ENCODE results near the gene MLXIPL. TPM values are rescaled to one million over a fixed set of nuclear protein-coding genes. Genes with fewer than 3 reads are reported as not detected.
"Not testable (repeated sequence)": the region's sequence is repeated elsewhere in the genome, so short reads cannot be mapped to it uniquely, and the experiment has no call there.

Gene MLXIPL
- polyA plus RNA-seq, 5 donors: 1.6 to 6.0 (median 2.4) TPM

DNA sequence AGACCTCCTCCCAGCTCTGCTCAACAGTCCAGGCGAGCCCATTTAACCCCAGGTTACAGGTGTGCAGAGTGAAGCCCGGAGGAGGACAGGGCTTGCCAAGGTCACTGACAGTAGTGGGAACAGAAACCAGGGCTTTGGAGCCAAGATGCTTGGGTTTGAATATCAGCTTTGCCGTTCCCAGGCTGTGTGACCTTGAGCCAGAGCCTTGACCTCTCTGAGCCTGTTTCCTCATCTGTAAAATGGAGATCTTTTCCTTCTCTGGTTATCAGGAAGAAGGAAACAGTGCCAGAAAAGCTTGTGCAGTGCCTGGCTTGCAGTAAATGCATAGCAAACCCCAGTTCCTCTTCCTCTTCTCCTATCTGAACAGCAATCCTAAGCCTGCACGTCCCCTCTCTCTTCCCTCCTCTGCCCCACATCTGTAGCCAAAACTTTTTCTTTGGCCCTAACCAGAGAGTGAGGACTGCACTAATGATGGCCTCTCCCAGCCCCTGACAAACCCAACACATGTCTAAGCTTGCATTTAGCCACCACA is 21.4 kb upstream of the MLXIPL start:
- no peak for DNase-seq

DNA sequence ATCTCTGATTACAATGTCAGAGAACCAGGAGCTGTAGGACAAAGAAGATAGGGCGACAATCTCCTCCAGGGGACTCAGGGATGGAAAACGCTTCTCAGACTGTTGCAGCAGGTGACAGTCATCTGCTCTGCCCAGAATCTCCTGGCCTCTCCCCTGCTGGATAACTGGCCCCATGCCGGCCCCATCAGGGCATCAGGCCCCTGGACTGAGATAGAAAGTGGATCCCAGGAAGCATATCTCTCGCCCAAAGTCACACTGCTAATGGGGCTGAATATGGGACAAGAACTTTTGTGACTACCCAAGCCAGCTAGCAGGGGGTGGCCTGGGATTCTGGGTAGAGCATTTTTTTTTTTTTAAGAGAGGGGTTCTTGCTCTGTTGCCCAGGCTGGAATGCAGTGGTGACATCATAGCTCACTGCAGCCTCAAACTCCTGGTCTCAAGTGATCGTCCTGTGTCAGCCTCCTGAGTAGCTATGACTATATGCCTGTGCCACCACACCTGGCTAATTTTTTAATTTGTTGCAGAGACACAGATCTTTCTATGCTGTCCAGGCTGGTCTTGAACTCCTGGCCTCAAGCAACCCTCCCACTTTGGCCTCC is 20.5 kb upstream of the MLXIPL start:
- no peak for DNase-seq

GRCh38 chr7:73642834-73643233 is 18.5 kb upstream of the MLXIPL start:
- DNase-seq: no peak

GRCh38 chr7:73638911-73639310 is 14.6 kb upstream of the MLXIPL start:
- no peak for DNase-seq

GRCh38 chr7:73635428-73636200 is 11.3 kb upstream of the MLXIPL start:
- DNase-seq: no peak

- DNase-seq: no peak
Observed at GRCh38 chr7:73633844-73634243, 9.5 kb upstream of the MLXIPL start.

- DNase-seq: no peak
Observed at GRCh38 chr7:73633323-73633722, 9.0 kb upstream of the MLXIPL start.

- DNase-seq: no peak
Observed at GRCh38 chr7:73631558-73631957, 7.2 kb upstream of the MLXIPL start.

- DNase-seq: no peak
Observed at GRCh38 chr7:73628504-73628903, 4.2 kb upstream of the MLXIPL start.

DNA sequence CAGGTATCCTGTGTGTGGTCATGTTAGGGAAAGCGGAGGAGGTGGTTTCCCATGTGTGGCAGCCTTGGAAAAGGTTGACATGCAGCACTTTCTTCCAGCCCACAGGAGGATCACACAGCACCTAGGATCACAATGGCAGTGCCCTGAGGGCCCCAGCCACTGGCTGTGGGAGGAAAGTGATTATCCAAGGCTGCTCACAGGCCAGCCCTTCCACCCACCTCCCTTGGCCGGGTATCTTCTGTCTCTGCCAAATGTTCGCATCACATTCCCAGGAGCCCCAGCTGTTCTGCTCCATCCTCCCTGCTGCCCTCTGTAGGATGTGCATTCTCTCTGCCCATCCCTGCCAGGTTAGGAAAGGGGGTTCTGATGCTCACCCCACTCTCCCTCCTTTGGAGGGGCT is 2.5 kb upstream of the MLXIPL start:
- DNase-seq: no peak

DNA sequence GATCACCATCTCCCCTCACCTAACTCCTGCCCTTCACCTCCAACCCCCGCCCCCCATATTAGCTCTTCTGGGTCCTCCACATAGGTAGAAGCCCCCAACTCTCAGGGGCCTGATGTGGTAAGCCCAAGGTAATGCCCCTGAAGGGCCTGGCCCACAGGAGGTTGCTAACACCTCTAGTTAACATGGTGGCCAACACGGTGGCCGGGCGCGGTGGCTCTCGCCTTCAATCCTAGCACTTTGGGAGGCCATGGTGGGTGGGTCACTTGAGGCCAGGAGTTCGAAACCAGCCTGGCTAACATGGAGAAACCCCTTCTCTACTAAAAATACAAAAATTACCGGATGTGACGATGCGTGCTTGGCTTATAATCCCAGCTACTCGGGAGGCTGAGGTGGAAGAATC is 954 bp upstream of the MLXIPL start:
- DNase-seq: no peak

- no peak for DNase-seq
Observed at GRCh38 chr7:73624669-73625001, 313 bp upstream of the MLXIPL start.

GRCh38 chr7:73622909-73623797 is 1.2 kb downstream of the MLXIPL start:
- no peak for DNase-seq

DNA sequence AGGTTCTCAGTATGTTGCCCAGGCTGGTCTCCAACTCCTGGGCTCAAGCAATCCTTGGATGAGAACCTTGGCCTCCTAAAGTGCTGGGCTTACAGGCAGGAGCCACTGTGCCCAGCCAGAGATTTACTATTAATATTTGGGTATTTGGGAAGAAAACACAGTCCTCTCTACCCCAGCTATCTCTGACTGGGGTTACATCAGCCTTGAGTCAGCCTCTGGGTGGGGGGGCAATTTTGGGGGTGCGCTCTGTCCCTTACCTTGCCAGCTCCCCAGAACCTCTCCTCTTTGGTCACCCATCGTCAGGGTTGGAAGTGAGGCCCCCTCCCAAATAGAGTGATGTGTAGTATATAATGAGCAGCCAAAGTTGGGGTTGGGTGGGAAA is 1.8 kb downstream of the MLXIPL start:
- no peak for DNase-seq

GRCh38 chr7:73621168-73622063 is 2.9 kb downstream of the MLXIPL start:
- no peak for DNase-seq

DNA sequence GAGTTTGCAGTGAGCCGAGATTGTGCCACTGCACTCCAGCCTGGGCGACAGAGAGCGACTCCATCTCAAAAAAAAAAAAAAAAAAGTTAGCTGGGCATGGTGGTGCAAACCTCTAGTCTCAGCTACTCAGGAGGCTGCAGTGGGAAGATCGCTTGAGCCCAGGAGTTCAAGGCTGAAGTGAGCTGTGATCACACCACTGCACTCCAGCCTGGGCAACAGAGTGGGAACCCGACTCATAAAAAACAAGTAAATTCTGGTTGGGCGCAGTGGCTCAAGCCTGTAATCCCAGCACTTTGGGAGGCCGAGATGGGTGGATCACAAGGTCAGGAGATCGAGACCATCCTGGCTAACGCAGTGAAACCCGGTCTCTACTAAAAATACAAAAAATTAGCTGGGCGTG is 4.9 kb downstream of the MLXIPL start:
- DNase-seq: not testable (repeated sequence)

DNA sequence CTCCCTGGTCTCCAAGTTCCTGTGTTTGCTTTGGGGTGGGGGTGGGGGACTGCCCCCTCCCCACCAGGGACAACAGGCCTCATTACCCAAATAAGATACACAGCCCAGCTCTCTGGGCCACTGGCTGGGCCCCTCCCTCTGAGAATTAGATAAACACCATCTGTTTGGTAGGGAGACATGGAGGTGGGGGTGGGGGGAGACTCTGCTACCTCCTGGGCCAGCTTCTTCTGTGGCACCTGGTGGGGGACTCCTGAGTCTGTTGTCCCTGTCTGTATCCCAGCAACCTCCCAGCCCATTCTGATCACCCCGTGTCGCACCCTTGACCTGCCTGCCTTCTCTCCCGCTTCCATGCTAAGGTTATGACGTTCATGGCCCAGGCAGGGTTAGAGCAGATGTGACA is 5.8 kb downstream of the MLXIPL start:
- DNase-seq: no peak

- DNase-seq: not testable (repeated sequence)
Observed at GRCh38 chr7:73617520-73617919, 6.8 kb downstream of the MLXIPL start.

GRCh38 chr7:73615886-73616285 is 8.4 kb downstream of the MLXIPL start:
- DNase-seq: no peak

GRCh38 chr7:73614937-73615336 is 9.4 kb downstream of the MLXIPL start:
- DNase-seq: not testable (repeated sequence)

DNA sequence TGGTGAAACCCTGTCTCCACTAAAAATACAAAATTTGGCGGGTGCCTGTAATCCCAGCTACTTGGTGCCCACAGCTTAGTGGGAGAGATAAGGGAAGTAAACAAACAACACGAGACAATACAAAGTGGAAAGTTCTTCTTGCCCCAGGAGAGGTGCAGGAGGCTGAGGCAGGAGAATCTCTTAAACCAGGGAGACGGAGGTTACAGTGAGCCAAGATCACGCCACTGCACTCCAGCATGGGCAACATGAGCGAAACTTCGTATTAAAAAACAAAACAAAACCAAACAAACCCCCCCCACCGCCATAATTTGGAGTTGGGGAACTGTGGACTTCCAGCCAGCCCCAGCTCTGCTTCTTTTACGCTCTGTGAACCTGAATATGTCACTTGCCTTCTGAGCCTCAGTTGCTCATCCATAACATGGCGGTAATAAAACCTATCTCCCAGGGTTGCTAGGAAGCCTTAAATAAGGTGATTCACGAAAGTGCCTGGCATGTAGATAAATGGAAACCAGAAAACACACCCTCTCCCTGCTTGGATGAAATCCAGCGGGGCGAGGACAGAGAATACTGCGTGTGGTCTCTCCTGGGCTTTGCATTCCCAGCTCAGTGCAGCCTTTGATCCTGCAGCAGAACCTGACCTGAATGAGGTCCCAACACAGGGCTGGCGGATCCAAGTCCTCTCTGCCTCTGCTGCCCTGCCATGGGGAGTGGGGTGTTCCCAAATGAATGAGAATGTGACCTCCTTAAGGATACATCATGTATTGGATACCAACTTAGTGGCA is 10.2 kb downstream of the MLXIPL start:
- DNase-seq: no peak

All from right lung (tissue), 5 donors.